ENCODE measurements around the gene ARMS2.

The ARMS2 gene

DNA sequence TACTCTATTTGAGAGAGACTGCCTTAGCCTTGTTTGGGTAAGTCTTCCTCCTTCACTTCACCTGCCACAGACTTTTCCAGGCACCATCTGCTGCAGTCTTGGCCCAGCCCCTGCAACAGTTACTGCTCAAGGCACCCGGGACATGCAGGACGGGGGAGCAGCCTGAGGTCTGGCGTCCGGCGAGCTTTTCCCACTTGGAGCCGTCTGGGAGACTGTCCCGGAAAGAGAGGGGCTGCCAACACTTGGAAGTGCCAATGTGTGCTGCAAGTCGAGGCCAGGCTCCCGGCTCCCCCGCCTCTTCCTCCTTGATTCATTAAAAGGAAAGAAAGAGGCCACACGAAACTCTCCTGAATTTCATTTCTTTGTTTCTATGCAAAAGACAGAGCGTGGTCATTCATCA, 20.6 kb downstream of the ARMS2 start:
- no peaks in the 10 kb centered on the region for H3K27me3 ChIP-seq (ENCODE audit: insufficient read depth, low read depth, severe bottlenecking)
- no peaks in the 10 kb centered on the region for H3K36me3 ChIP-seq
- H3K27ac ChIP-seq = no peak overlapping the region
- DNase-seq = peak; percentile 41
- no peak overlapping the region for H3K4me3 ChIP-seq (ENCODE audit: low read depth, low read length)
- TF ChIP-seq, protein P1, sequence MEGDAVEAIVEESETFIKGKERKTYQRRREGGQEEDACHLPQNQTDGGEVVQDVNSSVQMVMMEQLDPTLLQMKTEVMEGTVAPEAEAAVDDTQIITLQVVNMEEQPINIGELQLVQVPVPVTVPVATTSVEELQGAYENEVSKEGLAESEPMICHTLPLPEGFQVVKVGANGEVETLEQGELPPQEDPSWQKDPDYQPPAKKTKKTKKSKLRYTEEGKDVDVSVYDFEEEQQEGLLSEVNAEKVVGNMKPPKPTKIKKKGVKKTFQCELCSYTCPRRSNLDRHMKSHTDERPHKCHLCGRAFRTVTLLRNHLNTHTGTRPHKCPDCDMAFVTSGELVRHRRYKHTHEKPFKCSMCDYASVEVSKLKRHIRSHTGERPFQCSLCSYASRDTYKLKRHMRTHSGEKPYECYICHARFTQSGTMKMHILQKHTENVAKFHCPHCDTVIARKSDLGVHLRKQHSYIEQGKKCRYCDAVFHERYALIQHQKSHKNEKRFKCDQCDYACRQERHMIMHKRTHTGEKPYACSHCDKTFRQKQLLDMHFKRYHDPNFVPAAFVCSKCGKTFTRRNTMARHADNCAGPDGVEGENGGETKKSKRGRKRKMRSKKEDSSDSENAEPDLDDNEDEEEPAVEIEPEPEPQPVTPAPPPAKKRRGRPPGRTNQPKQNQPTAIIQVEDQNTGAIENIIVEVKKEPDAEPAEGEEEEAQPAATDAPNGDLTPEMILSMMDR (IDR thresholded peaks at IDR 0.05; ENCODE audit: low read depth, low read length) = no peak
- no peaks in the 10 kb centered on the region for H3K9me3 ChIP-seq (ENCODE audit: severe bottlenecking)

DNA sequence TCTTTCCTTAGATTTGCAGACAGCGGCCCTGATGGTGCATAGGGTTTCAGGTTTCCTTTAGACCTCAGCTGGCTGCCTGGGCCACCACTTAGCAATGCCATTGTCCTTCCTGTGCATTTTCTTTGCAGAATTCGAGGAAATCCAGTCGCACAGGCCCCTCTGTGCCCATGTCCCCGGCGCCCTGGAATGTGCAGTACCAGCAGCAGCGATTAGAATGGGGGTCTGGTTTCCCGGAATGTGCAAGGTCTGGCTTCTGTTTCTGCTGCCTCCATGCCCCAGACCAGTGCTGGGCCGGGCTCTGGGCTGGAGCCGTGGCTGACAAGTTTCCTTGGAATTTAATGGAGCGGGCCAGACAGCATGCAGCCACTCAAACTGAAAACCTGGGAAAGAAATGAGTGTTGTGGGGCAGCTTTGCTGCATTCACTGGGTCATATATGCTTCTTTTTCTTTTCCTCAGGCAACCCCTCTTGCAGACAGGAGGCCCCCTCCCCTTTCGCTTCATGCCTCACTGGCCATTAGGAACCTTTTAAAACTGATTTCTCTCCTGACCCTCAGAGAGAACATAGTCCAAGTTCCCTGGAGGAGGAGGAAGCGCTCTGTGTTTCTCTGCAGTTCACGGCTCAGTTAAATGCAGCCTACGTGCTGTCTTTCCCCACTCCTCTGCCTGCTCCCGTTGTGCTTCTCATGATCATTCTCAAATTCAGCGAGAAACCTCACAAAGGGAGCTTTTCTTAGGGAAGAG, 21.3 kb downstream of the ARMS2 start:
- TF ChIP-seq, protein P1 (IDR thresholded peaks at IDR 0.05; ENCODE audit: low read depth, low read length) = no peak
- Histone ChIP-seq H3K27ac (no peak overlapping the region), H3K4me3 (ENCODE audit: low read depth, low read length) (no peak overlapping the region), H3K27me3 (ENCODE audit: insufficient read depth, low read depth, severe bottlenecking) (no peaks in the 10 kb centered on the region), H3K9me3 (ENCODE audit: severe bottlenecking) (no peaks in the 10 kb centered on the region), H3K36me3 (no peaks in the 10 kb centered on the region)
- no peak for DNase-seq

DNA sequence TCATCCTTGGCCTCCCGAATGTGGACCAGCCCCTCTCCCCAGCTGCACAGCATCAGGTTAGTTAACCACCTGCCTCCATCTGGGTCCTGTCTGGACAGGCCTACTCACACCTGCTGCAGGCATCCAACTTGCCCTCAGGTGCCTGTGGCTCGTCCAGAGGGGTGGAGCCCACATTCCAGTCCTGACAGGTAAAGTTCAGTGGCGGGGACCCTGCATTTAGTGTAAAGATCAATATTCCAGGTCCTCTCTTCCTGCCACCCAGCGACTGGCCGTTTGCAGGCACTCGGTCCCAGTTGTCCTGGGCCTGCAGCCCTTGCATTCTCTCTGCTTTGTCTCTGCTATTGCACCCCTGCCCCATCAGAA, 21.9 kb downstream of the ARMS2 start:
- no peak for DNase-seq
- no peak overlapping the region for H3K4me3 ChIP-seq (ENCODE audit: low read depth, low read length)
- no peak overlapping the region for H3K27ac ChIP-seq
- no peaks in the 10 kb centered on the region for H3K36me3 ChIP-seq
- TF ChIP-seq, protein P1 (IDR thresholded peaks at IDR 0.05; ENCODE audit: low read depth, low read length) = no peak
- H3K27me3 ChIP-seq (ENCODE audit: insufficient read depth, low read depth, severe bottlenecking) = no peaks in the 10 kb centered on the region
- H3K9me3 ChIP-seq (ENCODE audit: severe bottlenecking) = no peaks in the 10 kb centered on the region

DNA sequence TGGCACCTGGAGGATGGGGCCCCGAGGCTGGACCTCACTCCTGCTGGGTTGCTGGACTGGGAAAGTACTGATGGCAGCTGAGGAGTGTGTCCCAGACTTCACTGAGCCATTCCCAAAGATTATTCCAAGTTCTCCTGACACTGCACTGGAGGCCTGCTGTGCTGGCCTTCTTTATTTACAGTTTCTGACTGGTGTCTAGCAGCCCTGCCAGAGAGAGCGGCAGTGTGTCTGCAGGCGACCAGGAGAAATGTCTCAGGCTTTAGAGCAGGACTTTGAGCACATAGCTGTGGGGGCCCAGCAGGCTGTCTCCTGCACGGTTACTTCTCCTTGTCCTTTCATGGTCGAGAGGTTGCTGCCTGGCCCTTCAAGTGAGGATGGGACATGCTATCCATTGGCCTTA, 23.0 kb downstream of the ARMS2 start:
- Histone ChIP-seq H3K27ac (no peak overlapping the region), H3K4me3 (ENCODE audit: low read depth, low read length) (no peak overlapping the region), H3K36me3 (no peaks in the 10 kb centered on the region), H3K9me3 (ENCODE audit: severe bottlenecking) (no peaks in the 10 kb centered on the region), H3K27me3 (ENCODE audit: insufficient read depth, low read depth, severe bottlenecking) (no peaks in the 10 kb centered on the region)
- TF ChIP-seq, protein P1 (IDR thresholded peaks at IDR 0.05; ENCODE audit: low read depth, low read length) = no peak
- DNase-seq = no peak

DNA sequence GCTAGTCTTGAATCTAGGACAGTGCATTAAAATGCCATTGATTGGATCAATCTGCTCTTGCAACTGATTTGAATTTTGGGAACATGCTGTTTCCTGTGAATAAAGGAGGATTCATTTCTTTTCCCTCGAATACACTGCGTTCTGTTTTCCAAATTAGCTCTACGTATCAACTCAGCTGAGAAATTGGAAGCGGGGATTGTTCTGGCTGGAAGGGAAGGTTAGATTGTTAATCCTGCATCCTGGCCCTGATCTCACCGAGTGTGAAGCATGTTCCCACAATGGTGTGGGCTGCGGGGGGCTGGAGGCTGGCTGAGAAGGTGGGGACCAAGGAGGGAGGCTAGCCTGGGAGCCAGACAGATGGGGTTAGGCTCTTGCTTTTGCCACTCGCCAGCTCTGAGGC, 24.5 kb downstream of the ARMS2 start:
- Histone ChIP-seq H3K36me3 (no peaks in the 10 kb centered on the region), H3K27ac (no peak overlapping the region), H3K27me3 (ENCODE audit: insufficient read depth, low read depth, severe bottlenecking) (no peaks in the 10 kb centered on the region), H3K9me3 (ENCODE audit: severe bottlenecking) (no peaks in the 10 kb centered on the region), H3K4me3 (ENCODE audit: low read depth, low read length) (no peak overlapping the region)
- TF ChIP-seq, protein P1 (IDR thresholded peaks at IDR 0.05; ENCODE audit: low read depth, low read length) = no peak
- peak; percentile 36 for DNase-seq
